ENCODE data around the gene NPIPB4. TPM values are rescaled to one million over a fixed set of nuclear protein-coding genes. Genes with fewer than 3 reads are reported as not detected.
"Not testable (repeated sequence)": the region's sequence is repeated elsewhere in the genome, so short reads cannot be mapped to it uniquely, and the experiment has no call there.

Gene NPIPB4
- total RNA-seq, 2 donors from 2014 or later, result 37.3 to 51.5 TPM

DNA sequence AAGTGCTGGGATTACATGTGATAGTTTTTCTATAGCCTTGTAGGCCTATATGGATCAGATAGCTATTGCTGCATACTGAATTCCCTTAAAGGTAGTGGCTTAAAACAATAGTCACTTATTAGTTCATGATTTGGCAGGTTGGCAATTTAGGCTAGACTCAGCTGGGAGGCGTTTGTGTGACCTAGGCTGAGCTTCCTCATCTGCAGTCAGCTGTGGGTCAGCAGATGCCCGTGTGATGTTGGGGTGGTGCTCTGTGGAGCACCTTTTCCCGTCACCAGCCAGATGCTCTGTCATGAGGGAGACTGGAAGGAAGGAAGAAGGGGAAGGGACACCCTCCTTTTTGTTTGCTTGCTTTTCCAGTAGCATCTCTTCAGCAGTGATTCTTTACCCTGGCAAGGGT, 64.2 kb downstream of the NPIPB4 start:
- intact Hi-C loops (cut with DNase I); DNase-seq: not testable (repeated sequence)
- ATAC-seq, result peak; percentile 27 to 54

DNA sequence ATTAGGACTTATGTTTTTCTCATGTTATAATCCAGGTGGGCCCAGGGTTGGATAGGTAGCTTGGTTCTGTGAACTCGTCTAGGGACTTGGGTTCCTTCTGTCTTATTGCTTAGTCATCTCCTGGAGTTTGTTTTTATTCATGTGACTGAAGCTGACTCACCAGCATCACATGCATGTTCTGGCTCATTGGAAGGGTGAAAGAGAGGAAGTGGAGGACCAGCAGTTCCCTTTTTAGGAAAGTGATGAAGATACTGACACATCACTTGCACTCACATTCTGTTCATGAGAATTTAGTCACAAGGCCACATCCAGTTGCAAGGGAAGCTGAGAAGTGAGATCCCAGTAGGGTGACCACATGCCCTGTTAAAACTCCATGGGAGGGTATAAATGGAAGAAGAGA, 67.0 kb downstream of the NPIPB4 start:
- DNase-seq; intact Hi-C loops (cut with DNase I): not testable (repeated sequence)
- ATAC-seq, result peak; percentile 67 to 85

Other genes with a start within 250 kb of the NPIPB4 start
- gene IGSF6, start 205.1 kb downstream of the NPIPB4 start, total RNA-seq, result 1 to 10 TPM; 4.8 to 5.8 TPM
- under 1 TPM in 1 of 2 donors, not detected in 1; 0.29 TPM for gene OTOA, start 193.8 kb downstream of the NPIPB4 start, total RNA-seq
- 100 to 1,000 TPM; 554 to 621 TPM for gene UQCRC2, start 95.6 kb upstream of the NPIPB4 start, total RNA-seq
- not detected for gene PDZD9, start 143.4 kb upstream of the NPIPB4 start, total RNA-seq
- 10 to 100 TPM; 10.3 to 12.7 TPM for gene MOSMO, start 150.4 kb upstream of the NPIPB4 start, total RNA-seq
- not detected for gene VWA3A, start 234.8 kb upstream of the NPIPB4 start, total RNA-seq

Measured in left cardiac atrium (tissue), 4 donors.